ENCODE results near the gene BRAT1. TPM values are rescaled to one million over a fixed set of nuclear protein-coding genes. Genes with fewer than 3 reads are reported as not detected.

Gene BRAT1
- total RNA-seq, 1 donor = 7.7 TPM

- Histone ChIP-seq H3K27me3 (ENCODE audit: insufficient read depth, low read length) (no peaks in the 10 kb centered on the region), H3K4me3 (ENCODE audit: low read length) (no peak overlapping the region), H3K4me1 (ENCODE audit: insufficient read depth, low read length) (peaks cover 40% of the 10 kb centered on the region), H3K9me3 (ENCODE audit: low read depth, low read length) (no peaks in the 10 kb centered on the region)
Measured at GRCh38 chr7:2517678-2518507, 37.4 kb downstream of the BRAT1 start.

GRCh38 chr7:2517026-2517425 lies 38.3 kb downstream of the BRAT1 start:
- Histone ChIP-seq H3K4me3 (ENCODE audit: low read length) (no peak overlapping the region), H3K27me3 (ENCODE audit: insufficient read depth, low read length) (no peaks in the 10 kb centered on the region), H3K4me1 (ENCODE audit: insufficient read depth, low read length) (peaks cover 41% of the 10 kb centered on the region), H3K9me3 (ENCODE audit: low read depth, low read length) (no peaks in the 10 kb centered on the region)

- H3K4me3 ChIP-seq (ENCODE audit: low read length) = no peak overlapping the region
- H3K27me3 ChIP-seq (ENCODE audit: insufficient read depth, low read length) = no peaks in the 10 kb centered on the region
- peaks cover 41% of the 10 kb centered on the region for H3K4me1 ChIP-seq (ENCODE audit: insufficient read depth, low read length)
- H3K9me3 ChIP-seq (ENCODE audit: low read depth, low read length) = no peaks in the 10 kb centered on the region
Measured at GRCh38 chr7:2516194-2516555, 39.1 kb downstream of the BRAT1 start.

GRCh38 chr7:2515424-2516193 lies 39.7 kb downstream of the BRAT1 start:
- Histone ChIP-seq H3K9me3 (ENCODE audit: low read depth, low read length) (no peaks in the 10 kb centered on the region), H3K4me1 (ENCODE audit: insufficient read depth, low read length) (peaks cover 47% of the 10 kb centered on the region), H3K4me3 (ENCODE audit: low read length) (no peak overlapping the region), H3K27me3 (ENCODE audit: insufficient read depth, low read length) (no peaks in the 10 kb centered on the region)

- Histone ChIP-seq H3K27me3 (ENCODE audit: insufficient read depth, low read length) (no peaks in the 10 kb centered on the region), H3K4me1 (ENCODE audit: insufficient read depth, low read length) (peaks cover 55% of the 10 kb centered on the region), H3K9me3 (ENCODE audit: low read depth, low read length) (no peaks in the 10 kb centered on the region), H3K4me3 (ENCODE audit: low read length) (no peak overlapping the region)
Measured at GRCh38 chr7:2514473-2515423, 40.6 kb downstream of the BRAT1 start.

GRCh38 chr7:2513702-2514101 lies 41.6 kb downstream of the BRAT1 start:
- H3K27me3 ChIP-seq (ENCODE audit: insufficient read depth, low read length) = no peaks in the 10 kb centered on the region

GRCh38 chr7:2512713-2513112 lies 42.6 kb downstream of the BRAT1 start:
- Histone ChIP-seq H3K27me3 (ENCODE audit: insufficient read depth, low read length) (no peaks in the 10 kb centered on the region), H3K9me3 (ENCODE audit: low read depth, low read length) (no peaks in the 10 kb centered on the region), H3K4me3 (ENCODE audit: low read length) (no peak overlapping the region), H3K4me1 (ENCODE audit: insufficient read depth, low read length) (peaks cover 62% of the 10 kb centered on the region)

More at GRCh38 chr7:2513702-2514101, 41.6 kb downstream of the BRAT1 start:
- H3K4me3 ChIP-seq (ENCODE audit: low read length) = no peak overlapping the region
- H3K9me3 ChIP-seq (ENCODE audit: low read depth, low read length) = no peaks in the 10 kb centered on the region
- peaks cover 60% of the 10 kb centered on the region for H3K4me1 ChIP-seq (ENCODE audit: insufficient read depth, low read length)

GRCh38 chr7:2512179-2512661 lies 43.1 kb downstream of the BRAT1 start:
- Histone ChIP-seq H3K4me3 (ENCODE audit: low read length) (no peak overlapping the region), H3K4me1 (ENCODE audit: insufficient read depth, low read length) (peaks cover 67% of the 10 kb centered on the region), H3K9me3 (ENCODE audit: low read depth, low read length) (no peaks in the 10 kb centered on the region), H3K27me3 (ENCODE audit: insufficient read depth, low read length) (no peaks in the 10 kb centered on the region)

- Histone ChIP-seq H3K4me3 (ENCODE audit: low read length) (no peak overlapping the region), H3K27me3 (ENCODE audit: insufficient read depth, low read length) (no peaks in the 10 kb centered on the region), H3K4me1 (ENCODE audit: insufficient read depth, low read length) (peaks cover 67% of the 10 kb centered on the region), H3K9me3 (ENCODE audit: low read depth, low read length) (no peaks in the 10 kb centered on the region)
Measured at GRCh38 chr7:2511769-2512168, 43.6 kb downstream of the BRAT1 start.

- Histone ChIP-seq H3K4me1 (ENCODE audit: insufficient read depth, low read length) (peaks cover 67% of the 10 kb centered on the region), H3K27me3 (ENCODE audit: insufficient read depth, low read length) (no peaks in the 10 kb centered on the region), H3K4me3 (ENCODE audit: low read length) (peak overlapping the region; percentile 16), H3K9me3 (ENCODE audit: low read depth, low read length) (no peaks in the 10 kb centered on the region)
Measured at GRCh38 chr7:2510909-2511768, 44.2 kb downstream of the BRAT1 start.

- Histone ChIP-seq H3K27me3 (ENCODE audit: insufficient read depth, low read length) (no peaks in the 10 kb centered on the region), H3K4me3 (ENCODE audit: low read length) (no peak overlapping the region), H3K4me1 (ENCODE audit: insufficient read depth, low read length) (peaks cover 67% of the 10 kb centered on the region), H3K9me3 (ENCODE audit: low read depth, low read length) (no peaks in the 10 kb centered on the region)
Measured at GRCh38 chr7:2510130-2510776, 45.1 kb downstream of the BRAT1 start.

GRCh38 chr7:2509298-2509906 lies 45.9 kb downstream of the BRAT1 start:
- Histone ChIP-seq H3K4me3 (ENCODE audit: low read length) (no peak overlapping the region), H3K9me3 (ENCODE audit: low read depth, low read length) (no peaks in the 10 kb centered on the region), H3K27me3 (ENCODE audit: insufficient read depth, low read length) (no peaks in the 10 kb centered on the region), H3K4me1 (ENCODE audit: insufficient read depth, low read length) (peaks cover 67% of the 10 kb centered on the region)
